SK-N-SH (cell line): ENCODE measurements around the gene ISOC1. TPM values are rescaled to one million over a fixed set of nuclear protein-coding genes. Genes with fewer than 3 reads are reported as not detected.

Experiments
- CTCF ChIA-PET: fragments of 300-600, 350-600 bp; formaldehyde crosslinking; extraction: SDS; loops from one replicate; lab custom pipeline; 2021; lab: Yijun Ruan, JAX
- POLR2A ChIA-PET: fragments of 350-600 bp; sonication (Branson Sonifier 250); formaldehyde crosslinking; extraction: SDS; loops from one replicate; lab custom pipeline; 2020; ENCODE audit warnings: antibody characterized with exemption, inconsistent platforms; lab: Yijun Ruan, JAX
- DNase-seq: peaks from one replicate; pipeline ENCODE4 v3.0.0; 2012
- H2AFZ ChIP-seq: fragments of 200-600 bp; sonication (generic); 2 replicates; pipeline ENCODE4 v1.8.1; 2016; ENCODE audit warnings: antibody characterized with exemption, mild to moderate bottlenecking, low read depth
- H3F3A ChIP-seq: fragments of 200-600 bp; sonication (generic); replicated peaks from 2 replicates; pipeline ENCODE3; 2016; ENCODE audit warnings: antibody characterized with exemption, mild to moderate bottlenecking; ENCODE audit not compliant: insufficient read depth
- H3K27ac ChIP-seq, 2 experiments: fragments of 200-500 bp in 1 of 2; fragments of 200-600 bp in 1 of 2; sonication (Bioruptor generic) in 1 of 2; sonication (generic), shearing (Covaris generic) in 1 of 2; 2 replicates each; pipeline versions ENCODE4 v1.5.1 to v1.6.1; 2014 to 2016; ENCODE audit warnings: low read depth in 2 of 2, inconsistent platforms in 1 of 2, low read length in 1 of 2, mild to moderate bottlenecking in 1 of 2, mixed read lengths in 1 of 2
- H3K27me3 ChIP-seq: fragments of 200-600 bp; sonication (generic), shearing (Covaris generic); 2 replicates; pipeline ENCODE4 v1.6.1; 2016; ENCODE audit warnings: mixed run types; ENCODE audit not compliant: insufficient read depth
- H3K36me3 ChIP-seq, 2 experiments: fragments of 200-500 bp in 1 of 2; fragments of 200-600 bp in 1 of 2; sonication (Bioruptor generic) in 1 of 2; sonication (generic) in 1 of 2; replicated peaks in 1 of 2; 2 replicates each; pipeline versions ENCODE3 to v1.5.1; 2014 to 2016; ENCODE audit warnings: low read length in 1 of 2, mild to moderate bottlenecking in 1 of 2; ENCODE audit not compliant: insufficient read depth in 2 of 2, control insufficient read depth in 1 of 2
- H3K4me1 ChIP-seq, 2 experiments: fragments of 200-500 bp in 1 of 2; fragments of 200-600 bp in 1 of 2; sonication (Bioruptor generic) in 1 of 2; sonication (generic), shearing (Covaris generic) in 1 of 2; 2 replicates each; pipeline versions ENCODE4 v1.5.1 to v1.6.1; 2014 to 2016; ENCODE audit warnings: low read depth in 1 of 2, low read length in 1 of 2, mixed run types in 1 of 2; ENCODE audit not compliant: insufficient read depth in 2 of 2, control insufficient read depth in 1 of 2
- H3K4me2 ChIP-seq: fragments of 200-600 bp; sonication (generic), shearing (Covaris generic); 2 replicates; pipeline ENCODE4 v1.6.1; 2017; ENCODE audit warnings: mixed run types
- H3K4me3 ChIP-seq, 2 experiments: fragments of 200-500 bp in 1 of 2; fragments of 200-600 bp in 1 of 2; sonication (Bioruptor generic) in 1 of 2; sonication (generic), shearing (Covaris generic) in 1 of 2; 2 replicates each; pipeline versions ENCODE4 v1.5.1 to v1.8.1; 2014 to 2016; ENCODE audit warnings: low read depth in 2 of 2, inconsistent platforms in 1 of 2, low read length in 1 of 2, mild to moderate bottlenecking in 1 of 2, mixed read lengths in 1 of 2, moderate library complexity in 1 of 2
- H3K79me2 ChIP-seq: fragments of 200-600 bp; sonication (generic); 2 replicates; pipeline ENCODE4 v1.8.1; 2017; ENCODE audit warnings: mild to moderate bottlenecking; ENCODE audit not compliant: insufficient read depth
- H3K9ac ChIP-seq: fragments of 200-600 bp; sonication (generic); 2 replicates; pipeline ENCODE4 v1.6.1; 2017; ENCODE audit warnings: mixed run types
- H3K9me2 ChIP-seq: fragments of 200-600 bp; sonication (generic); 2 replicates; pipeline ENCODE4 v1.6.1; 2017; ENCODE audit warnings: mixed run types
- H3K9me3 ChIP-seq: fragments of 200-600 bp; sonication (generic); 2 replicates; pipeline ENCODE4 v1.6.1; 2017; ENCODE audit warnings: mixed run types, mild to moderate bottlenecking, moderate library complexity
- H4K20me1 ChIP-seq: fragments of 200-600 bp; sonication (generic); 2 replicates; pipeline ENCODE4 v1.6.1; 2017; ENCODE audit warnings: mild to moderate bottlenecking, mixed run types; ENCODE audit not compliant: insufficient read depth
- CHD2 ChIP-seq: fragments of 150-350 bp; IDR thresholded peaks from 2 replicates; pipeline ENCODE4 v1.6.1; 2018; ENCODE audit warnings: low read length; ENCODE audit not compliant: partially characterized antibody
- FOSL2 ChIP-seq: IDR thresholded peaks from 2 replicates; pipeline ENCODE4 v1.4.0; 2012; ENCODE audit warnings: low read depth, mild to moderate bottlenecking, moderate library complexity, borderline replicate concordance
- FOXM1 ChIP-seq: IDR thresholded peaks from 2 replicates; pipeline ENCODE4 v1.4.0; 2012; ENCODE audit warnings: low read depth, mild to moderate bottlenecking
- MAX ChIP-seq: IDR thresholded peaks from 2 replicates; pipeline ENCODE4 v1.4.0; 2012; ENCODE audit warnings: low read depth
- MXI1 ChIP-seq: IDR thresholded peaks from 2 replicates; pipeline ENCODE4 v1.6.1; 2012; ENCODE audit warnings: mild to moderate bottlenecking, low read depth, low read length, improper control_type of control experiment
- NFIC ChIP-seq: IDR thresholded peaks from 2 replicates; pipeline ENCODE4 v1.4.0; 2012; ENCODE audit warnings: borderline replicate concordance
- NRF1 ChIP-seq: IDR thresholded peaks from 2 replicates; pipeline ENCODE4 v1.6.1; 2012; ENCODE audit warnings: low read depth, mild to moderate bottlenecking, low read length
- PBX3 ChIP-seq: IDR thresholded peaks from 2 replicates; pipeline ENCODE4; 2012
- POLR2AphosphoS5 ChIP-seq: IDR thresholded peaks from 2 replicates; pipeline ENCODE4 v1.6.1; 2012; ENCODE audit warnings: low read depth, low read length
- RCOR1 ChIP-seq: fragments of 150-350 bp; IDR thresholded peaks from 2 replicates; pipeline ENCODE4 v1.6.1; 2017; ENCODE audit warnings: antibody characterized with exemption, low read length
- REST ChIP-seq: IDR thresholded peaks from 2 replicates; pipeline ENCODE4 v1.6.1; 2012; ENCODE audit warnings: mild to moderate bottlenecking, low read depth, low read length, moderate library complexity
- RFX5 ChIP-seq: IDR thresholded peaks from 2 replicates; pipeline ENCODE4 v1.6.1; 2012; ENCODE audit warnings: mild to moderate bottlenecking, improper control_type of control experiment, low read length
- SMC3 ChIP-seq: IDR thresholded peaks from 2 replicates; pipeline ENCODE4 v1.6.1; 2012; ENCODE audit warnings: low read depth, low read length, improper control_type of control experiment
- TAF1 ChIP-seq: IDR thresholded peaks from 2 replicates; pipeline ENCODE4 v1.6.1; 2012; ENCODE audit warnings: low read depth, mild to moderate bottlenecking, low read length, moderate library complexity, borderline replicate concordance
- TCF12 ChIP-seq: IDR thresholded peaks from 2 replicates; pipeline ENCODE4 v1.4.0; 2012
- TEAD4 ChIP-seq: IDR thresholded peaks from 2 replicates; pipeline ENCODE4 v1.4.0; 2012; ENCODE audit warnings: mild to moderate bottlenecking, borderline replicate concordance; ENCODE audit not compliant: insufficient read depth
- ZBTB33 ChIP-seq: IDR thresholded peaks from 2 replicates; pipeline ENCODE4 v1.4.0; 2012; ENCODE audit warnings: low read depth, borderline replicate concordance
- WGBS: methylation state at CpG from one replicate; pipeline ENCODE4 v1.1.6; 2017; ENCODE audit warnings: low lambda C conversion rate; 5-methylcytosine and 5-hydroxymethylcytosine counted together
- polyA plus RNA-seq, 3 experiments: library from polyadenylated mRNA; depleted of rRNA; stranded (reverse); fragments of >200 nt; gene quantifications; 2 replicates each; pipeline ENCODE4 v1.2.3, GENCODE V29; 2012

The ISOC1 gene
- polyA plus RNA-seq, 1 of the 3 experiments (the other 2 are of a cell fraction), result 20.6 TPM

GRCh38 chr5:129080766-129081165 lies 13.8 kb upstream of the ISOC1 start:
- Histone ChIP-seq H3K36me3 (no peaks in the 10 kb centered on the region), H3K27ac (no peak overlapping the region), H3K4me3 (no peak overlapping the region), H3K9me3 (no peaks in the 10 kb centered on the region), H3K4me2 (no peak overlapping the region), H3K9ac (no peak overlapping the region), H3K79me2 (no peaks in the 10 kb centered on the region), H3K9me2 (no peaks in the 10 kb centered on the region), H3K27me3 (no peaks in the 10 kb centered on the region), H2AFZ (no peak overlapping the region), H4K20me1 (no peaks in the 10 kb centered on the region), H3K4me1 (peaks cover 0 to 21% of the 10 kb centered on the region in 2 experiments; a peak in 2 of 4 replicates), H3F3A (peaks cover 8% of the 10 kb centered on the region)
- no peak for TF ChIP-seq REST
- no peak for TF ChIP-seq ZBTB33
- TF ChIP-seq NFIC, result no peak
- TF ChIP-seq TAF1, result no peak
- TF ChIP-seq TEAD4, result no peak
- TF ChIP-seq MAX, result no peak
- no peak for DNase-seq
- POLR2A ChIA-PET, result no interaction called here
- 98% methylated on average over 7 of the region's 7 CpGs for WGBS
- CTCF ChIA-PET, result interaction anchor here (0.9 kb wide), 1 partner anchor 17 kb away, joined by 3 read pairs; no protein-coding TSS in a partner anchor

- H3K4me2 ChIP-seq, result no peak overlapping the region
- no peak for DNase-seq
- no peaks in the 10 kb centered on the region for H3K9me3 ChIP-seq
- POLR2A ChIA-PET, result no interaction called here
- H3K79me2 ChIP-seq, result no peaks in the 10 kb centered on the region
- H3K27ac ChIP-seq, result no peak overlapping the region
- WGBS, result 76% methylated on average over 6 of the region's 6 CpGs
- peaks cover 0 to 10% of the 10 kb centered on the region in 2 experiments; a peak in 1 of 4 replicates for H3K4me1 ChIP-seq
- no peaks in the 10 kb centered on the region for H3K27me3 ChIP-seq
- no peaks in the 10 kb centered on the region for H4K20me1 ChIP-seq
- H2AFZ ChIP-seq, result no peak overlapping the region
- no peaks in the 10 kb centered on the region for H3K9me2 ChIP-seq
- CTCF ChIA-PET, result no interaction called here
- H3F3A ChIP-seq, result peaks cover 2% of the 10 kb centered on the region
- H3K4me3 ChIP-seq, result no peak overlapping the region
- no peaks in the 10 kb centered on the region for H3K36me3 ChIP-seq
- no peak overlapping the region for H3K9ac ChIP-seq
- TF ChIP-seq ZBTB33 (no peak), FOSL2 (no peak), MXI1 (no peak), RFX5 (no peak), CHD2 (no peak), RCOR1 (no peak), TAF1 (no peak), FOXM1 (no peak), NRF1 (no peak), PBX3 (no peak), POLR2AphosphoS5 (no peak), TCF12 (no peak), SMC3 (no peak)
Measured at GRCh38 chr5:129082225-129083136, 12.1 kb upstream of the ISOC1 start.
